HCT116 (cell line): ENCODE results near the gene CMC4. TPM values are rescaled to one million over a fixed set of nuclear protein-coding genes. Genes with fewer than 3 reads are reported as not detected.

Source experiments
- ATAC-seq: fragments of 200-7000 bp; cut with Tn5 transposase; 2 replicates; pipeline ENCODE4 v1.9.1; 2020; ENCODE audit warnings: mild to moderate bottlenecking, moderate library complexity
- BruUV-seq: library from RNA; stranded (reverse); fragments of 400-500 nt; replicated peaks from 2 replicates; lab custom pipeline; 2021; lab: Mats Ljungman, UMichigan
- CTCF ChIA-PET: fragments of 300-600 bp; sonication (Branson Sonifier 250); formaldehyde crosslinking; loops from one replicate; lab custom pipeline; 2021; ENCODE audit warnings: antibody characterized with exemption; lab: Charles Lee
- POLR2A ChIA-PET: fragments of 300-600, 350-600 bp; sonication (Branson Sonifier 250); formaldehyde crosslinking; loops from one replicate; lab custom pipeline; 2021; ENCODE audit warnings: antibody characterized with exemption; lab: Charles Lee
- RAD21 ChIA-PET, 2 experiments: fragments of 300-600 bp; sonication (Branson Sonifier 250); formaldehyde crosslinking; loops; one replicate each; lab custom pipeline; 2023; ENCODE audit warnings: low total read pairs in 2 of 2; ENCODE audit not compliant: uncharacterized antibody in 2 of 2, unreplicated experiment in 2 of 2, low non-redundant PET in 1 of 2; lab: Charles Lee
- DNase-seq: peaks from one replicate; pipeline ENCODE4 v3.0.0-alpha.2; 2010; ENCODE audit warnings: low read depth, low spot score
- H2AFZ ChIP-seq: fragments of 200-600 bp; shearing (Covaris generic), sonication (generic); 2 replicates; pipeline ENCODE4 v1.6.1; 2017; ENCODE audit warnings: low read depth, mixed run types, mixed read lengths, antibody characterized with exemption, low read length; ENCODE audit not compliant: poor library complexity, severe bottlenecking
- H3K27ac ChIP-seq: 2 replicates; pipeline ENCODE4 v1.5.1; 2012; ENCODE audit warnings: low read depth, low read length
- H3K27me3 ChIP-seq: fragments of 200-600 bp; sonication (generic); 2 replicates; pipeline ENCODE4 v1.6.1; 2016; ENCODE audit warnings: mixed run types, low read length, mixed read lengths; ENCODE audit not compliant: insufficient read depth
- H3K36me3 ChIP-seq, 2 experiments: fragments of 200-500 bp in 1 of 2; fragments of 200-600 bp in 1 of 2; sonication (Bioruptor generic) in 1 of 2; sonication (generic) in 1 of 2; 2 replicates each; pipeline versions ENCODE4 v1.5.1 to v1.6.1; 2014 to 2016; ENCODE audit warnings: low read length in 2 of 2, inconsistent platforms in 1 of 2, mixed read lengths in 1 of 2, mixed run types in 1 of 2; ENCODE audit not compliant: insufficient read depth in 2 of 2, control insufficient read depth in 1 of 2
- H3K4me1 ChIP-seq, 2 experiments: fragments of 200-600 bp in 1 of 2; sonication (generic) in 1 of 2; 2 replicates each; pipeline versions ENCODE4 v1.5.1 to v1.6.1; 2012 to 2017; ENCODE audit warnings: low read length in 2 of 2, inconsistent platforms in 1 of 2, mild to moderate bottlenecking in 1 of 2, mixed read lengths in 1 of 2, mixed run types in 1 of 2, moderate library complexity in 1 of 2; ENCODE audit not compliant: insufficient read depth in 2 of 2, control insufficient read depth in 1 of 2
- H3K4me2 ChIP-seq: fragments of 200-600 bp; sonication (generic); 2 replicates; pipeline ENCODE4 v1.6.1; 2017; ENCODE audit warnings: mixed run types, low read length, mixed read lengths
- H3K4me3 ChIP-seq, 2 experiments: fragments of 200-600 bp in 1 of 2; sonication (generic) in 1 of 2; replicated peaks in 1 of 2; 2 replicates each; pipeline ENCODE4 v1.5.1; 2011 to 2016; ENCODE audit warnings: low read length in 2 of 2, control low read depth in 1 of 2, low read depth in 1 of 2, mild to moderate bottlenecking in 1 of 2, mixed read lengths in 1 of 2, mixed run types in 1 of 2
- H3K79me2 ChIP-seq: fragments of 200-600 bp; sonication (generic); 2 replicates; pipeline ENCODE4 v1.6.1; 2017; ENCODE audit warnings: mild to moderate bottlenecking, mixed run types, low read length, moderate library complexity, mixed read lengths; ENCODE audit not compliant: insufficient read depth
- H3K9ac ChIP-seq: fragments of 200-600 bp; sonication (generic); 2 replicates; pipeline ENCODE4 v1.6.1; 2016; ENCODE audit warnings: low read length, mixed read lengths
- H3K9me2 ChIP-seq: fragments of 200-600 bp; sonication (generic), shearing (Covaris generic); 2 replicates; pipeline ENCODE4 v1.6.1; 2017; ENCODE audit warnings: mixed run types, mild to moderate bottlenecking, moderate library complexity; ENCODE audit not compliant: insufficient read depth
- H3K9me3 ChIP-seq, 2 experiments: fragments of 200-500 bp in 1 of 2; fragments of 200-600 bp in 1 of 2; sonication (Bioruptor generic) in 1 of 2; sonication (generic) in 1 of 2; 2 replicates each; pipeline ENCODE4 v1.6.1; 2014 to 2017; ENCODE audit warnings: low read length in 2 of 2, mixed read lengths in 2 of 2, inconsistent platforms in 1 of 2, low read depth in 1 of 2, mild to moderate bottlenecking in 1 of 2, mixed run types in 1 of 2, moderate library complexity in 1 of 2; ENCODE audit not compliant: control insufficient read depth in 1 of 2, insufficient read depth in 1 of 2
- H4K20me1 ChIP-seq: fragments of 200-600 bp; sonication (generic), shearing (Covaris generic); 2 replicates; pipeline ENCODE4 v1.6.1; 2017; ENCODE audit warnings: mixed run types, mild to moderate bottlenecking, moderate library complexity; ENCODE audit not compliant: insufficient read depth
- ELF1 ChIP-seq: IDR thresholded peaks from 2 replicates; pipeline ENCODE4 v1.6.1; 2012; ENCODE audit warnings: low read depth, borderline replicate concordance
- EZH2phosphoT487 ChIP-seq: fragments of 200-600 bp; IDR thresholded peaks from 2 replicates; pipeline ENCODE4 v1.6.1; 2018; ENCODE audit warnings: antibody characterized with exemption, borderline replicate concordance
- FOSL1 ChIP-seq: IDR thresholded peaks from 2 replicates; pipeline ENCODE4 v1.6.1; 2012; ENCODE audit warnings: low read depth
- JUND ChIP-seq: IDR thresholded peaks from 2 replicates; pipeline ENCODE4 v1.6.1; 2012
- POLR2A ChIP-seq: IDR thresholded peaks from 2 replicates; pipeline ENCODE4 v1.7.0; 2011; ENCODE audit warnings: borderline replicate concordance; ENCODE audit not compliant: insufficient read depth, insufficient read length; ENCODE audit errors: extremely low read depth
- RAD21 ChIP-seq: IDR thresholded peaks from 2 replicates; pipeline ENCODE4 v1.6.1; 2012; ENCODE audit warnings: low read depth, mild to moderate bottlenecking
- REST ChIP-seq: IDR thresholded peaks from 2 replicates; pipeline ENCODE4 v1.6.1; 2012; ENCODE audit warnings: low read depth
- SRF ChIP-seq: IDR thresholded peaks from 2 replicates; pipeline ENCODE4 v1.6.1; 2012; ENCODE audit warnings: low read depth
- ZFX ChIP-seq: fragments of 450-650 bp; IDR thresholded peaks from 2 replicates; pipeline ENCODE4 v1.6.1; 2017
- ZNF274 ChIP-seq: fragments of 200-500 bp; sonication (Bioruptor generic); IDR thresholded peaks from 2 replicates; pipeline ENCODE4 v1.6.1; 2014; ENCODE audit warnings: mild to moderate bottlenecking, low read depth, low read length, inconsistent platforms
- intact Hi-C: fragments of 100-400 bp; cut with micrococcal nuclease; formaldehyde crosslinking; loops from 2 replicates; pipeline ENCODE4 v1.10.0; 2022
- total RNA-seq: library from RNA; stranded (reverse); gene quantifications from one replicate; pipeline ENCODE4 v1.2.1, GENCODE V29; 2021; ENCODE audit not compliant: unreplicated experiment
- TF ChIP-seq, protein P1 (sequence below), 3 experiments: fragments of 200-600 bp in 1 of 3; sonication (generic) in 1 of 3; IDR thresholded peaks in 2 of 3; conservative IDR thresholded peaks in 1 of 3; 2 replicates each; pipeline ENCODE4 v1.5.1; 2012 to 2017; ENCODE audit warnings: low read depth in 2 of 3, low read length in 2 of 3, antibody characterized with exemption in 1 of 3, borderline replicate concordance in 1 of 3, control low read depth in 1 of 3, mild to moderate bottlenecking in 1 of 3, mixed read lengths in 1 of 3, mixed run types in 1 of 3, moderate library complexity in 1 of 3; ENCODE audit not compliant: insufficient read depth in 1 of 3
- TF ChIP-seq, protein P2 (sequence below): IDR thresholded peaks from 2 replicates; pipeline ENCODE4 v1.6.1; 2012

CMC4 gene
- total RNA-seq, 1 experiment from 2014 or later, result 5.3 TPM

DNA sequence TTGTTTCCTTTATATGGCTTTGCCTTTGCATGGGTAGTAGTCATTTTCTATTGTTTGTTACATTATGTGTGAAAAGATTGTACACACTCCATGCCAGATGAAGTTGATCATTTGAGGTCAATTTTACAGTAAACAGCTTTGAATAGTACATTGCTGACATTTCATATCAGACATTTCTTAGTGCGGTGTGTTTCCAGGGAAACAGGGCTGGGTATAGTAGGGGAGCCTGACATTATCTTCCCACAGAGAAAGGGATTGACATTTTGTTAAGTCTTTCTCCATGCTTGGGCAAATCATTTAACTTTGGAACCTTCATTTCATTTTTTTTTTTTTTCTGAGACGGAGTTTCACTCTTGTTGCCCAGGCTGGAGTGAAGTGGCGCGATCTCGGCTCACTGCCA is 39.3 kb downstream of the CMC4 start:
- Histone ChIP-seq H3K4me1 (peaks cover 6 to 16% of the 10 kb centered on the region in 2 experiments), H3K9me2 (no peaks in the 10 kb centered on the region), H3K79me2 (peaks cover 13% of the 10 kb centered on the region; the same call in 1 of the 2 replicates), H3K4me2 (no peak overlapping the region), H3K9ac (no peak overlapping the region), H3K36me3 (no peaks in the 10 kb centered on the region), H2AFZ (no peak overlapping the region), H3K4me3 (no peak overlapping the region), H3K27ac (no peak overlapping the region), H3K27me3 (no peaks in the 10 kb centered on the region), H4K20me1 (no peaks in the 10 kb centered on the region), H3K9me3 (no peaks in the 10 kb centered on the region)
- intact Hi-C loops, result no loop called here
- CTCF ChIA-PET, result no interaction called here
- ATAC-seq (no peak), DNase-seq (no peak)
- POLR2A ChIA-PET, result no interaction called here
- RAD21 ChIA-PET, result no interaction called here
- BruUV-seq, result no TSS peak
- TF ChIP-seq, protein P1, sequence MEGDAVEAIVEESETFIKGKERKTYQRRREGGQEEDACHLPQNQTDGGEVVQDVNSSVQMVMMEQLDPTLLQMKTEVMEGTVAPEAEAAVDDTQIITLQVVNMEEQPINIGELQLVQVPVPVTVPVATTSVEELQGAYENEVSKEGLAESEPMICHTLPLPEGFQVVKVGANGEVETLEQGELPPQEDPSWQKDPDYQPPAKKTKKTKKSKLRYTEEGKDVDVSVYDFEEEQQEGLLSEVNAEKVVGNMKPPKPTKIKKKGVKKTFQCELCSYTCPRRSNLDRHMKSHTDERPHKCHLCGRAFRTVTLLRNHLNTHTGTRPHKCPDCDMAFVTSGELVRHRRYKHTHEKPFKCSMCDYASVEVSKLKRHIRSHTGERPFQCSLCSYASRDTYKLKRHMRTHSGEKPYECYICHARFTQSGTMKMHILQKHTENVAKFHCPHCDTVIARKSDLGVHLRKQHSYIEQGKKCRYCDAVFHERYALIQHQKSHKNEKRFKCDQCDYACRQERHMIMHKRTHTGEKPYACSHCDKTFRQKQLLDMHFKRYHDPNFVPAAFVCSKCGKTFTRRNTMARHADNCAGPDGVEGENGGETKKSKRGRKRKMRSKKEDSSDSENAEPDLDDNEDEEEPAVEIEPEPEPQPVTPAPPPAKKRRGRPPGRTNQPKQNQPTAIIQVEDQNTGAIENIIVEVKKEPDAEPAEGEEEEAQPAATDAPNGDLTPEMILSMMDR (IDR thresholded peaks at IDR 0.05 in 2 of 3, conservative IDR thresholded peaks at IDR 0.05 in 1 of 3; ENCODE audit: borderline replicate concordance in 1 of 3, insufficient read depth in 1 of 3, low read depth in 2 of 3, low read length in 2 of 3), result no peak
- TF ChIP-seq, protein P2, sequence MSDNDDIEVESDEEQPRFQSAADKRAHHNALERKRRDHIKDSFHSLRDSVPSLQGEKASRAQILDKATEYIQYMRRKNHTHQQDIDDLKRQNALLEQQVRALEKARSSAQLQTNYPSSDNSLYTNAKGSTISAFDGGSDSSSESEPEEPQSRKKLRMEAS, result no peak
- TF ChIP-seq ELF1 (no peak), ZNF274 (no peak), SRF (no peak), EZH2phosphoT487 (no peak), ZFX (no peak), FOSL1 (no peak), REST (no peak), RAD21 (no peak), POLR2A (no peak), JUND (no peak)
